Measurements from ENCODE around the gene SMPDL3B. TPM values are rescaled to one million over a fixed set of nuclear protein-coding genes. Genes with fewer than 3 reads are reported as not detected.

SMPDL3B gene, protein sequence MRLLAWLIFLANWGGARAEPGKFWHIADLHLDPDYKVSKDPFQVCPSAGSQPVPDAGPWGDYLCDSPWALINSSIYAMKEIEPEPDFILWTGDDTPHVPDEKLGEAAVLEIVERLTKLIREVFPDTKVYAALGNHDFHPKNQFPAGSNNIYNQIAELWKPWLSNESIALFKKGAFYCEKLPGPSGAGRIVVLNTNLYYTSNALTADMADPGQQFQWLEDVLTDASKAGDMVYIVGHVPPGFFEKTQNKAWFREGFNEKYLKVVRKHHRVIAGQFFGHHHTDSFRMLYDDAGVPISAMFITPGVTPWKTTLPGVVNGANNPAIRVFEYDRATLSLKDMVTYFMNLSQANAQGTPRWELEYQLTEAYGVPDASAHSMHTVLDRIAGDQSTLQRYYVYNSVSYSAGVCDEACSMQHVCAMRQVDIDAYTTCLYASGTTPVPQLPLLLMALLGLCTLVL
- total RNA-seq, result under 1 TPM; 0.36 to 0.46 TPM

DNA sequence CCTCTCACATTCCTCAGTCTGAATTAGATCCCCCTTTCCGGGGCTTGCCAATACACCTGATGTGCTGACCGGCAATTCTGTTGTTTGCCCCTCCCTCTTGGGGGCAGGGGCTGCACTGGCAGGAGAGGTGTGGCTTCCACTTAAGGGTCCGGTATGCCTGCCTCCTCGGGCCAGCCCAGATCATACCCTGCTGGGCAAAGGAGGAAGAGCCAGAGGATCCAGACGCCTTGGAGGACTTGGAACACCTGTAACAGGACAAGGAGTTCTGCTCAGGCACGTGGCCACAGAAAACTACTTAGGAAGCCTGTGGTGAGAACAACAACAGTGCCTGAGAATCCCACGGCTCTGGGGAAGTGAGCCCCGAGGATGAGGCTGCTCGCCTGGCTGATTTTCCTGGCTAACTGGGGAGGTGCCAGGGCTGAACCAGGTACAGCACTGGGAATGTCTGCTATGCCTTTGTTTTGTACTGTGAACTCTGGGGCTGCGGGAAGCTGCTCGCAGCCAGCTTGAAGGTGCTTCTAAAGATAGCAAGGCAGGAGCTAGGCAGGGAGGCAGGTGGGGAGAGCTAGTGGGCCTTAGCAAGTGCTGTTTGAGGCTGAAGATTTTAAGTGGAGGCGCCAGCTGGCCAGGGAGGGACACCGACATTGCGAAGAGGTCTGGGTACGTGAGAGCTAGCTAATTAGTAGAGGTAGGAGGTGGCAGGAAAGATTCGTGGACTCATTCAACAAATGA, at the start of gene SMPDL3B:
Gene SMPDL3B, plus strand, starts transcription at position 183 of the 732 bp plus-strand sequence. Its CDS starts 184 bp downstream, at position 367.
- Mint-ChIP-seq H3K27ac (no peak within 1 kb of the TSS), H3K36me3 (no peaks in the 10 kb centered on the region), H3K4me3 (peak within 1 kb of the TSS; percentile 3), H3K4me1 (ENCODE audit: low read depth) (peaks cover 5% of the 10 kb centered on the region), H3K9me3 (no peaks in the 10 kb centered on the region), H3K27me3 (peaks cover 12% of the 10 kb centered on the region)
- CTCF ChIA-PET, result interaction anchor here (0.6 to 1.1 kb wide), 3 partner anchors 11 to 836 kb away, joined by 3 to 5 read pairs (median 4); no protein-coding TSS in a partner anchor
- POLR2A ChIA-PET, result interaction anchor here (0.6 kb wide), 1 partner anchor 13 kb away, joined by 6 read pairs; no protein-coding TSS in a partner anchor
- intact Hi-C loops (cut with micrococcal nuclease), result no loop called here
- DNase-seq, result no peak

DNA sequence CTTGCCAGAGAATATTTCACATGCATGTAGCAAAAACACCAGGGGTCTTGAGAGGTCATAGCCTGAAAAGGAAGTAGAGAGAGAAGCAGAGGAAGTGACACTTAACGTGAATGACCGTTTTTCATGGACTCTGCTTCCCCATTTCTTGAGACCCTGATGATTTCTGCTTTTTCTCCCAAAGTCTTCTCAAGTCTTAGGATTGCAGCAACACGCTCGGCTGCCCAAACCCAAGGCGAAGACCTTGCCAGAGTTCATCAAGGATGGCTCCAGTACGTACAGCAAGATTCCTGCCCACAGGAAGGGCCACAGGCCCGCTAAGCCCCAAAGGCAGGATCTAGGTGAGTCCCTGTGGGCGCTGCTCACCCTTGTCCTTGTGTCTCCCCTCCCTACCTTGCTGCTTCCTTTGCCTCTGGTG, 49.7 kb upstream of the SMPDL3B start:
- Mint-ChIP-seq H3K9me3 (no peaks in the 10 kb centered on the region), H3K27me3 (no peaks in the 10 kb centered on the region), H3K4me1 (ENCODE audit: low read depth) (peaks cover 52% of the 10 kb centered on the region), H3K27ac (no peak overlapping the region), H3K36me3 (peaks cover 38% of the 10 kb centered on the region), H3K4me3 (no peak overlapping the region)
- POLR2A ChIA-PET, result no interaction called here
- CTCF ChIA-PET, result interaction anchor here (1.1 kb wide), 1 partner anchor 324 kb away, joined by 3 read pairs; no protein-coding TSS in a partner anchor
- intact Hi-C loops (cut with micrococcal nuclease), result no loop called here
- no peak for DNase-seq

DNA sequence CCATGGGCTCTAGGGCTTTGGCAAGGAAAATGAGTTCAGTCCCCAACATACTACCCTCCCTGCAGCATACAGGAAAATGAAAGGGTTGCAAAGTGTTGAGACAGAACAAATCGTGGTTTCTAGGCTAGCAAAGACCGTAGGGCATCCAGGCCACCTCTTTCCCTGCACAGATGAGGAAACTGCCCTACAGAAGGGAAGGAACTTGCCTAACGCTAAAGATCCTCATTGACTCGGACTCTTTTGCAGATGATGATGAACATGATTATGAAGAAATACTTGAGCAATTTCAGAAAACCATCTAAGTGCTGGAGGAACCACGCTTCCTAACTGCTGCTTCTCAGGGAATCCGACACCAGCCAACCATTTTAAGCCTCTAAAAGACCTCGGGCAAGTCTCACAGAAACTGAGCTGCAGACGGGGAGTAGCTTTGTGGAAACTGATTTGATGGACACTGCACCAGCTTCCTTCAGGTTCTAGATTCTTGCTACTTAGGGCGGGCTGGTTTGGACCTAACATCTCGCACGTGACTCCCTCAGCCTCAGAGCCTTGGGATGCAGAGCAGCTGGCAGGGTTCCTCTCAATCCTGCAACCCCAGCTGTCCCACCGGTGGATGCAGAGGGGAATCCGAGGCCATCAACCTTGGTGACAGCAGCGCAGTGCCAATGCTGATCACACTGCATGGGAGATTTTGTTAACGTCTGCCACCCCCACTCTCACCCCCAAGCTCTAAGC, 49.0 kb upstream of the SMPDL3B start:
- Mint-ChIP-seq H3K4me1 (ENCODE audit: low read depth) (peaks cover 58% of the 10 kb centered on the region), H3K9me3 (no peaks in the 10 kb centered on the region), H3K27ac (peak overlapping the region; percentile 89), H3K4me3 (no peak overlapping the region), H3K27me3 (no peaks in the 10 kb centered on the region), H3K36me3 (peaks cover 43% of the 10 kb centered on the region)
- no peak for DNase-seq
- ChIA-PET POLR2A (interaction anchor here (1.0 to 2.4 kb wide), 4 partner anchors 12 to 287 kb away, joined by 3 to 10 read pairs (median 4); partner anchors contain the start of gene THEMIS2), CTCF (interaction anchor here (1.4 kb wide), 1 partner anchor 28 kb away, joined by 3 read pairs; no protein-coding TSS in a partner anchor)
- intact Hi-C loops (cut with micrococcal nuclease), result loop anchor here (2.0 kb wide), 1 partner anchor 13 kb away; the partner anchor contains the start of gene THEMIS2

DNA sequence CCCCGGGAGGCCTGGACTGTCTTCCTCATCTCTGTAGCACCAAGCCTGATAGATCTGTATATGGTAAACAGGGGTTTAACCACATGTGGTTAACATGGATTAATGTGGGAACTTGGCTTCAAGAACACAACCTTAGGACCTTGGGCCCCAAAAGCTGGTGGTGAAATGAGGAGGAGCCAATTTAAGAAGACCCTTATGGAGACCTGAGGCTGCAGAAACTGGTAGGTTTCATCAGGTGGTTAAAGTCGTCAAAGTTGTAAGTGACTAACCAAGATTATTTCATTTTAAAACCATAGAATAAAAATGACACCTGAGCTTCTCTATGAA, 48.5 kb upstream of the SMPDL3B start:
- ChIA-PET CTCF (interaction anchor here (1.4 kb wide), 1 partner anchor 28 kb away, joined by 3 read pairs; no protein-coding TSS in a partner anchor), POLR2A (interaction anchor here (1.0 to 2.4 kb wide), 5 partner anchors 13 to 286 kb away, joined by 3 to 10 read pairs (median 4); partner anchors contain the start of gene THEMIS2)
- Mint-ChIP-seq H3K4me3 (no peak overlapping the region), H3K36me3 (peaks cover 49% of the 10 kb centered on the region), H3K27me3 (no peaks in the 10 kb centered on the region), H3K27ac (peak overlapping the region; percentile 89), H3K4me1 (ENCODE audit: low read depth) (peaks cover 63% of the 10 kb centered on the region), H3K9me3 (no peaks in the 10 kb centered on the region)
- DNase-seq, result no peak
- intact Hi-C loops (cut with micrococcal nuclease), result loop anchor here (2.0 kb wide), 1 partner anchor 14 kb away; the partner anchor contains the start of gene THEMIS2

DNA sequence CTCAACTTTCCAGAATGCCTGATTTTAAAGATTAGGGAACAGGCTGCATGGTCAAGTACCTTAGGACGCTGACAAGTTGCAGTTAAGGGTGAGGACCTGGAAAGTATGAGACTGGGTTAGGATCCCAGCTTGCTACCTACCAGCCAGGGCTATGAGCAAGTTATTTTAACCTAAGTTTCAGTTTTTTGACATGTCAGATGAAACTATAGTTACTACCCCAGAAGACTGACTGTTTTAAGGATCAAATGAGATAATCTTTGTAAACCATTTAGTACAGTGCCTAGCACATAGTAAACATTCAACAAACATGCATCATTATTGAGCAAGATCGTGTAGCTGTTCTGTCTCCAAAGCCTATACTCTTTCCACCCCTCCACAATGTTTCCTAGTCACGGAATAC, 48.1 kb upstream of the SMPDL3B start:
- peak overlapping the region; percentile 27 for H3K4me3 Mint-ChIP-seq
- H3K27ac Mint-ChIP-seq, result peak overlapping the region; percentile 89
- intact Hi-C loops (cut with micrococcal nuclease), result loop anchor here (2.0 kb wide), 1 partner anchor 14 kb away; the partner anchor contains the start of gene THEMIS2
- no peaks in the 10 kb centered on the region for H3K9me3 Mint-ChIP-seq
- no peak for DNase-seq
- H3K36me3 Mint-ChIP-seq, result peaks cover 53% of the 10 kb centered on the region
- H3K4me1 Mint-ChIP-seq (ENCODE audit: low read depth), result peaks cover 67% of the 10 kb centered on the region
- ChIA-PET POLR2A (interaction anchor here (1.0 to 2.4 kb wide), 4 partner anchors 13 to 286 kb away, joined by 3 to 10 read pairs (median 4); partner anchors contain the start of gene THEMIS2), CTCF (interaction anchor here (1.4 kb wide), 1 partner anchor 29 kb away, joined by 3 read pairs; no protein-coding TSS in a partner anchor)
- H3K27me3 Mint-ChIP-seq, result no peaks in the 10 kb centered on the region

DNA sequence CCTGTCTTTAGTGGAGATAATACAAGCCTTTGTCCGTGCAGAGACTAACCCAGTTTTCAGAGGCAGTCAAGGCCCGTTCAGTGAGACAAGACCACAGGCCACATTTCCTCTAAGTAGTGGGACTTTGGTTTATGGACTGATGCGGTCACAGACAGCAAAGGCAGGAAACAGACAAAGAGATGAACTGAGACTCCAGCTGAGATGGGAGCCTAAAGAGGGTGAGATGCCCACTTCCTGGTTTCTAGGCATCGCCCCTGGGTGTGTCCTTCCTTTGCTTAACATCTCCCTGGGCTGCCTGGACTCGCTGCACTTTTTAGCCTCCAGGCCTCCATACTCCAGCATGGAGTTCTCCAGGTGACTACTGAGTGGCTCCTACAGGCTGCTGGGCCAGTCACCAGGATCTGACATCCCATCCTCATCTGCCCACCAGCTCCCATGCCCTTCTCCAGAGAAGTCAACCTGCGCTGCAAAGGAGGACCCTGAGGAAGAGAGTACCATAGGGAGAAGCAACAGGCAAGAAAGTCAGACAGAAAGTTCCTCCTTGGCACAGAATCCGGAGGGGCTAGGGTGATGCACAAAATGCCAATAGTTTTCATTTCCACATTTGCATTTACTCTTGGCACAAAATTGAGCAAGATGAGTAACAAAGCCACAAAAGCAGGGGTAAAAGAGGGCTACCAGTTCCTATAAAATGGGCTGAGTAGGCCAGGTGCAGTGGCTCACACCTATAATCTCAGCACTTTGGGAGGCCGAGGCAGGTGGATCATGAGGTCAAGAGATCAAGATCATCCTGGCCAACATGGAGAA, 47.4 kb upstream of the SMPDL3B start:
- H3K4me1 Mint-ChIP-seq (ENCODE audit: low read depth), result peaks cover 74% of the 10 kb centered on the region
- intact Hi-C loops (cut with micrococcal nuclease), result loop anchor here (2.0 kb wide), 1 partner anchor 15 kb away; the partner anchor contains the start of gene THEMIS2
- DNase-seq, result peak; percentile 62
- H3K4me3 Mint-ChIP-seq, result no peak overlapping the region
- H3K9me3 Mint-ChIP-seq, result no peaks in the 10 kb centered on the region
- H3K36me3 Mint-ChIP-seq, result peaks cover 57% of the 10 kb centered on the region
- ChIA-PET POLR2A (interaction anchor here (1.0 to 2.4 kb wide), 2 partner anchors 14 to 59 kb away, joined by 3 to 10 read pairs; partner anchors contain the start of gene THEMIS2), CTCF (no interaction called here)
- no peaks in the 10 kb centered on the region for H3K27me3 Mint-ChIP-seq
- peak overlapping the region; percentile 89 for H3K27ac Mint-ChIP-seq

DNA sequence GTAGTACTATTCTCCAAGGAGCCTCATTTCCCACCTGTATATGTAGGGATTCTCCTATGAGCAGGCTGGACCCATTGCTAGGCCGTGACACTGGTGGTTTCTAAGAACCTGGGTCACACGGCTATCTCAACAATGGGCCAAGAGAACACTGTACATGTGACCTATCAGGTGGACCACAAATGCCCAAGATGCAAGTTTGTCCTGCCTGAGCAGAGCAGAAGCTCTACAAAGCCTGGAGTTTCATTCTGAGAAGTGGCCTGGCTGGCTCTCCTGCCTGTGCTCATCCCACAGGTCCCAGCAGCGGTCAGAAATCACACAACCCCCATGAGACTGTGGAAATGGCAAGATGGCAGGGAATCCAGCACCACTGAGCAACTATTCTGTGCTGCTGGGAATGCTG, 45.3 kb upstream of the SMPDL3B start:
- H3K4me3 Mint-ChIP-seq, result no peak overlapping the region
- CTCF ChIA-PET, result no interaction called here
- intact Hi-C loops (cut with micrococcal nuclease), result no loop called here
- H3K9me3 Mint-ChIP-seq, result no peaks in the 10 kb centered on the region
- POLR2A ChIA-PET, result no interaction called here
- no peaks in the 10 kb centered on the region for H3K27me3 Mint-ChIP-seq
- peaks cover 69% of the 10 kb centered on the region for H3K4me1 Mint-ChIP-seq (ENCODE audit: low read depth)
- peak overlapping the region; percentile 54 for H3K27ac Mint-ChIP-seq
- peaks cover 67% of the 10 kb centered on the region for H3K36me3 Mint-ChIP-seq
- DNase-seq, result no peak

DNA sequence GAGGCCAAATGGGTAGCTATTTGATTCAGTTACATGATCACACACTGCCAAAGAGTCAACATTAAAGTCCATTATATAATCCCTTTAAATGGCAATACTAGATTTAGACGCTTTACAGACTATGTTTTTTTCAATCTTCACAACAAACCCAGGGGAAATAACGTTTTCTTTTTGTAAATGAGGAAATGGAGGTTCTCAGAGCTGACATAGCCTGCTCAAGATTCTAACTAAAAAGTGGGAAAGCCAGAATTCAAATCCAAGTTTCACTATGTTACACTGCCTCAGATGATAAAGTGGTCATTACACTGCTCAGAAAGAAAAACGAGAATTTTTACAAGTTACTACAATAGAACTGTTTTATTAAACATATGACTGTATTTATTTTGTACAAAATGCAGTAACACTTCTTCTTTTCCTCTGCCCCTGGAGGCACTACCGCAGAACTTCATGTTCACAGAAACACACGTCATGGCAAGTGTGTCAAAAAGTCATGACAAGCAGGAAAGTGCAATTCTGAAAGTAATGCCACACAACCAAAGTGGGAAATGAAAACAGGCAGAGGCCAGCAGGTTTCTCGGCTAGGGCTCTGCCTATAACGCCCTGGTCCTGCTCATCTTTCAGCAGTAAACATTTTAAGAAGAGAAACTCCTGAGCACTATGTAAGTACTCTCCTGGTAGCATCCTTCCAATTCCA, 43.5 kb upstream of the SMPDL3B start:
- DNase-seq, result peak; percentile 66
- ChIA-PET CTCF (interaction anchor here (0.6 to 2.3 kb wide), 3 partner anchors 18 to 478 kb away, joined by 3 to 11 read pairs (median 3); no protein-coding TSS in a partner anchor), POLR2A (no interaction called here)
- peaks cover 51% of the 10 kb centered on the region for H3K4me1 Mint-ChIP-seq (ENCODE audit: low read depth)
- H3K4me3 Mint-ChIP-seq, result no peak overlapping the region
- no peaks in the 10 kb centered on the region for H3K27me3 Mint-ChIP-seq
- no peaks in the 10 kb centered on the region for H3K9me3 Mint-ChIP-seq
- peaks cover 67% of the 10 kb centered on the region for H3K36me3 Mint-ChIP-seq
- H3K27ac Mint-ChIP-seq, result peak overlapping the region; percentile 86
- intact Hi-C loops (cut with micrococcal nuclease), result loop anchor here (1.0 kb wide), 1 partner anchor 21 kb away; no protein-coding TSS in a partner anchor

DNA sequence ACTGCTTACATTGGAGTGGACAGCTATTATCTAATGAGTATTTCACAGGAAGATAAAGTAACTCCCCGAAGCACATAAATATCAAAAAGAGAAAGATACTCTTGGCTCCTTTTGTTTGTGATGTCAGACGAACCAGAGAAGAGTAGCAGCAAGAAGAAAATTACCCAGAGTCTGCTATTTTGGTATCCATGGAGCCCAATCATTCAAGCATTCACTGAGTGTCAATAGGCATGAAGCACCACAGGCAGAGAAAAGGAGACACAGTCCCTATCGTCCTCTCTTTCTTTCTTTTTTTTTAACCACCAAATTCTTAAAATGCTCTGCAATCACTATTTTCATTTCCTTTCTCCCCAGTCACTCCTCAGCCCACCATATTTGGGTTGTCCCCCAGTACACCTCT, 40.3 kb upstream of the SMPDL3B start:
- H3K4me3 Mint-ChIP-seq, result no peak overlapping the region
- DNase-seq, result no peak
- intact Hi-C loops (cut with micrococcal nuclease), result no loop called here
- ChIA-PET POLR2A (no interaction called here), CTCF (interaction anchor here (1.4 kb wide), 1 partner anchor 37 kb away, joined by 4 read pairs; no protein-coding TSS in a partner anchor)
- H3K4me1 Mint-ChIP-seq (ENCODE audit: low read depth), result peaks cover 29% of the 10 kb centered on the region
- no peaks in the 10 kb centered on the region for H3K9me3 Mint-ChIP-seq
- H3K36me3 Mint-ChIP-seq, result peaks cover 56% of the 10 kb centered on the region
- H3K27me3 Mint-ChIP-seq, result no peaks in the 10 kb centered on the region
- H3K27ac Mint-ChIP-seq, result peak overlapping the region; percentile 31

DNA sequence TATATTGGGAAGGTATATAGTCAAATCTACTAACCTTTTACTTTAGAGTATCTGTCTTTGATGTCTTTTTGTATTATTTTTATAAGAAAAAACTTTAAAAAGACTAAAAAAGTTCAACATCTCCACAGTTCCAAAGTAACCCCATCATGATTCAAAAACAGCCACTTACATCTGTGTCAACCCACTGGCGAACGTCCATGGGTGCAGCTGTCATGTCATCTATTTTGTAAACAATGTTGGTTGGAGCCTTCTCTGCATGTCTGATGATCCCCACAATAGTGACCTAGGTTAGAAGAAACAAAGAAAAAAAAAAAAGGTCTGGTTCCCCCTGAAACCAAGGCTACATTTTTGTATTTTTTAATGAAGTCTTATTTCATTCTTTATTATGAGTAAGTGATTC, 28.0 kb upstream of the SMPDL3B start:
- no peaks in the 10 kb centered on the region for H3K27me3 Mint-ChIP-seq
- no peak overlapping the region for H3K4me3 Mint-ChIP-seq
- H3K27ac Mint-ChIP-seq, result no peak overlapping the region
- intact Hi-C loops (cut with micrococcal nuclease), result no loop called here
- ChIA-PET POLR2A (interaction anchor here (1.2 kb wide), 1 partner anchor 20 kb away, joined by 4 read pairs; no protein-coding TSS in a partner anchor), CTCF (interaction anchor here (0.7 kb wide), 1 partner anchor 49 kb away, joined by 4 read pairs; no protein-coding TSS in a partner anchor)
- no peaks in the 10 kb centered on the region for H3K9me3 Mint-ChIP-seq
- H3K36me3 Mint-ChIP-seq, result peaks cover 41% of the 10 kb centered on the region
- no peak for DNase-seq
- H3K4me1 Mint-ChIP-seq (ENCODE audit: low read depth), result peaks cover 6% of the 10 kb centered on the region

All from activated CD4-positive, alpha-beta memory T cell treated with anti-CD3 and anti-CD28 coated beads for 36 hours (primary cell).